ENCODE data around the gene HELLS. TPM values are rescaled to one million over a fixed set of nuclear protein-coding genes. Genes with fewer than 3 reads are reported as not detected.
"Not testable (repeated sequence)": the region's sequence is repeated elsewhere in the genome, so short reads cannot be mapped to it uniquely, and the experiment has no call there.

The HELLS gene
- total RNA-seq, 2 donors from 2014 or later = 17.9 to 81.1 TPM

GRCh38 chr10:94546901-94547185 lies 1.3 kb downstream of the HELLS start:
- no peaks in the 10 kb centered on the region for H3K36me3 ChIP-seq
- H3K27me3 ChIP-seq = no peaks in the 10 kb centered on the region
- H3K4me1 ChIP-seq = no peaks in the 10 kb centered on the region
- peak overlapping the region in 1 of 2 donors; percentile 53 for H3K9ac ChIP-seq (ENCODE audit: low read depth in 2 of 2, low read length in 2 of 2)
- no peak for DNase-seq
- TF ChIP-seq CTCF (IDR thresholded peaks at IDR 0.05) = no peak
- no peaks in the 10 kb centered on the region for H3K9me3 ChIP-seq
- H3K4me3 ChIP-seq = no peak overlapping the region
- no peak overlapping the region for H3K27ac ChIP-seq
- intact Hi-C loops (cut with DNase I) = no loop called here

GRCh38 chr10:94549221-94549620 lies 3.6 kb downstream of the HELLS start:
- Histone ChIP-seq H3K36me3 (no peaks in the 10 kb centered on the region), H3K9me3 (no peaks in the 10 kb centered on the region), H3K27ac (no peak overlapping the region), H3K4me3 (no peak overlapping the region), H3K27me3 (no peaks in the 10 kb centered on the region), H3K4me1 (no peaks in the 10 kb centered on the region), H3K9ac (ENCODE audit: low read depth in 2 of 2, low read length in 2 of 2) (no peak overlapping the region)
- no peak for TF ChIP-seq CTCF (IDR thresholded peaks at IDR 0.05)
- intact Hi-C loops (cut with DNase I) = no loop called here
- DNase-seq = no peak

- intact Hi-C loops (cut with DNase I); H3K4me1 ChIP-seq; H3K36me3 ChIP-seq; H3K4me3 ChIP-seq; H3K27me3 ChIP-seq; H3K27ac ChIP-seq; DNase-seq; H3K9me3 ChIP-seq; H3K9ac ChIP-seq (ENCODE audit: low read depth in 2 of 2, low read length in 2 of 2): not testable (repeated sequence)
Observed at GRCh38 chr10:94567714-94568307, 22.2 kb downstream of the HELLS start.

GRCh38 chr10:94571081-94571480 lies 25.5 kb downstream of the HELLS start:
- H3K4me1 ChIP-seq = no peaks in the 10 kb centered on the region
- H3K9me3 ChIP-seq = no peaks in the 10 kb centered on the region
- H3K9ac ChIP-seq (ENCODE audit: low read depth in 2 of 2, low read length in 2 of 2) = no peak overlapping the region
- no peaks in the 10 kb centered on the region for H3K27me3 ChIP-seq
- no peak for TF ChIP-seq CTCF (IDR thresholded peaks at IDR 0.05)
- no peak for DNase-seq
- H3K4me3 ChIP-seq = no peak overlapping the region
- intact Hi-C loops (cut with DNase I) = no loop called here
- H3K36me3 ChIP-seq = no peaks in the 10 kb centered on the region
- no peak overlapping the region for H3K27ac ChIP-seq

GRCh38 chr10:94571528-94571927 lies 25.9 kb downstream of the HELLS start:
- intact Hi-C loops (cut with DNase I) = no loop called here
- H3K9me3 ChIP-seq = no peaks in the 10 kb centered on the region
- H3K4me1 ChIP-seq = no peaks in the 10 kb centered on the region
- no peaks in the 10 kb centered on the region for H3K27me3 ChIP-seq
- H3K4me3 ChIP-seq = no peak overlapping the region
- no peak for TF ChIP-seq CTCF (IDR thresholded peaks at IDR 0.05)
- no peak overlapping the region for H3K27ac ChIP-seq
- no peak overlapping the region for H3K9ac ChIP-seq (ENCODE audit: low read depth in 2 of 2, low read length in 2 of 2)
- DNase-seq = no peak
- no peaks in the 10 kb centered on the region for H3K36me3 ChIP-seq

- H3K9me3 ChIP-seq = no peaks in the 10 kb centered on the region
- intact Hi-C loops (cut with DNase I) = no loop called here
- no peaks in the 10 kb centered on the region for H3K36me3 ChIP-seq
- H3K27me3 ChIP-seq = no peaks in the 10 kb centered on the region
- no peak overlapping the region for H3K4me3 ChIP-seq
- TF ChIP-seq CTCF (IDR thresholded peaks at IDR 0.05) = no peak
- H3K9ac ChIP-seq (ENCODE audit: low read depth in 2 of 2, low read length in 2 of 2) = no peak overlapping the region
- H3K27ac ChIP-seq = no peak overlapping the region
- no peak for DNase-seq
- no peaks in the 10 kb centered on the region for H3K4me1 ChIP-seq
Observed at GRCh38 chr10:94578790-94579189, 33.2 kb downstream of the HELLS start.
